CD4-positive, alpha-beta T cell treated with Interleukin-1 beta for 1 hour (primary cell): Measurements from ENCODE around the gene LRP6.
"Not testable (repeated sequence)": the region's sequence is repeated elsewhere in the genome, so short reads cannot be mapped to it uniquely, and the experiment has no call there.

Source experiments
- DNase-seq, 2 donors: peaks; one replicate each; pipeline ENCODE4 v3.0.0-alpha.2; 2020 to 2022

LRP6 gene

DNA sequence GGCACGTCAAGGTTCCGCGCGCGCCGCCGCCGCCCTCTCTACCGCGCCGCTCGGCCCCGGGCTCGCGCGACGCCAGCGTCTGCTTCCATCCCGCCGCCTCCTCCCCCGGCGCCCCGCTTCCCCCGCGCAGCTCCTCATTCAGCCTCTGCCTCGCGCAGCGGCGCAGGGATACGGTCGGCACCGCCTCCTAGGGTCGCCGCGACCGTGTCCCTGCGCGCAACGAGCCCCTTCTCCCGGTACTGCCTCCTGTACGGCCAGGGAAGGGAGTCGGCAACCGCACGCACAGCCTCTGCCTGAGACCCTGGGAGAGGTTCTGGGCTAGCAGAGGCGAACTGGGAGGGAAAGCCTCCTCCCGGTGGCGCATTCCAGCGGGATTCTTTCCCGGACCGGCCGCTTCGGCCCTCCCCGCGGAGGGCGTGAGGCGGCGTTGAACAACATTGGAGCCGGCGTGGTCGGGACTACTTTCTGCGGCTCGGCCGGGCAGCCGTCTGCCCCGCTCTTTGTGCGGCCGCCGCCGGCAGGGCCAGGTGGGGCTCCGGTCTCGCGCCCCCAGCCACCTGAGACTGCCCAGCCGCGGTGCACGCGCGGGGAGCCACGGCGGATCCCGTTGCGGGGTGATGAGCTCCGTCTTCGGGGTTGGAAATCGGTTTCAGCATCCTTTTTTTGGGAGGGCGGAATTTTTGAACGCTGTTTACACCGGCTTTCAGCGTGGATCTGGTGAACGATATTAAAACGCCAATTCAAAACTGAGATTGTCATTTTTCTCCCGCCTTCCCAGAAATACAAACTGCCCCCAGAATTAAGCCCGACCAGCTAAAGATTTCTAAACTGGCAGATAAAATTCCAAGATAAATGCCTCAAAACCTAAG is at the start of gene LRP6:
Gene LRP6 (minus strand): TSS at position 172 of the 869 bp plus-strand sequence. CDS start 309 bp downstream, outside the sequence.
- DNase-seq = peak; percentile 65 to 67

DNA sequence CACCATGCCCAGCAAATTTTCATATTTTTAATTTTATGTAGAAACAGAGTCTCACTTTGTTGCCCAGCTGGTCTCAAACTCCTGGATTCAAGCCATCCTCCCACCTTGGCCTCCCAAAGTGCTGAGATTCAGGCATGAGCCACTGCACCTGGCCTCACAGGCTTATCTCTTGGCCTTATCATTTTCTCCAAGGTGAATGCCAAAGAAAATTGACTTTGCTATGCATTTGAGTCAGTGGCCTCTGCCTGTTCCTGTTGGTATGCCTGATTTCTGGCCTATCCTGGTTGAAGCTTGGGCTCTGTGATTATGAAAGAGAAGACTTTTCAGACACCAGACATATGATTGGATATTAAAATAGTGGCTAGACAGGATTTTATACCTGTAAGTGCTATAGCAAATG is 49.0 kb upstream of the LRP6 start:
- DNase-seq = no peak

DNA sequence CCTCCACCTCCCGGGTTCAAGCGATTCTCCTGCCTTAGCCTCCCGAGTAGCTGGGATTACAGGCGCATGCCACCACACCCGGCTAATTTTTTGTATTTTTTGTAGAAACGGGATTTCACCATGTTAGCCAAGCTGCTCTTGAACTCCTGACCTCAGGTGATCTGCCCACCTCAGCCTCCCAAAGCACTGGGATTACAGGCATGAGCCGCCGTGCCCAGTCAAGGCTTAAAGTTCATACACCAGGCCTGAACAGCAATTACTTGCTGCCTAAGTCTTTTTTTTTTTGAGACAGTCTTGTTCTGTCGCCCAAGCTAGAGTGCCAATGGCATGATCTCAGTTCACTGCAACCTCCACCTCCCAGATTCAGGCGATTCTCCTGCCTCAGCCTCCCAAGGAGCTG is 43.9 kb upstream of the LRP6 start:
- DNase-seq = not testable (repeated sequence)

DNA sequence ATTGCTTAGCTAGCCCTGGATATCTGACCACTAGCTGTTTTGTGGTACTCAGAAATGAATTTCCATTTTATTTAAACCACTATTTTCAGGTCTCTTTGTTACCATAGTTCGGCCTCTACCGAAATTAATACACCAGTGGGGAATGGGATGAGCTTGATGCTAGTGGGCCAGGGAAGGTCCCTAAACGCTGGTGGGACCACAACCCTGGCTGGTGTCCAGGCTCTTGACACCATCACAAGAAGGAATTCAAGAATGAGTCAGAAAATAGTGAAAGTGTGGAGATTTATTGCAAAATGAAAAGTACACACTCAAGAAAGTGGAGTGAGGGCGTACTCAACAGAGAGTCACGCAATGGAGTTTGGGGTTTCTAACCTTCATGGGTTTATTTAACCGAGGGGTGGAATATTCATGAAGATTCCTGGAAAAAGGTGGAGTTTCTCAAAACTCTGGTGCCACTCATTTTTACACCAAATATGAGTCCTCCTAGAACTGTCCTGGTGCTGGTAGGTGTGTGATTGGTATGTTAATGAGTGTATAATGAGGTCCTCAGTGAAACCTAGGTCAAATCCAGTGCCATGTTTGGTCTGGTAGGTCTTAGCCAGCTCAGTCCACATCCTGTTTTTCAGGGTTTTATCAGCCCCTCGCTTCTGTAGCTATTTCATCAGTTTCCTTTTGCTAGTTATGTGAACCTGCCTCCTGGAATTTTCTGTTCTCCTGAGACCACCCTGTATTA is 38.9 kb upstream of the LRP6 start:
- no peak for DNase-seq

DNA sequence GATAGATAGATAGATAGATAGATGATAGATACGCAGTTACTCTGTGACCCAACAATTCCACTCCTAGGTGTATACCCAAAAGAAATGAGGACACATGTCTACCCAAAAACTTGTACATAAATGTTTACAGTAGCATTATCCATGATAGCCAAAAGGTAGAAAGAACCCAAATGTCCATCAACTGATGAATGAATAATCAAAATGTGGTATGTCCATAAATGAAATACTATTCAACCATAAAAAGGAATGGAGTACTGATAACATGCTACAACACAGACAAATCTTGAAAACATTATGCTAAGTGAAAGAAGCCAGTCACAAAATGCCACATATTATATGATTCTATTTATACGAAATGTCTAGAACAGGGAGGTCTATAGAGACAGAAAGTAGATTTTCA is 36.1 kb upstream of the LRP6 start:
- DNase-seq = no peak

DNA sequence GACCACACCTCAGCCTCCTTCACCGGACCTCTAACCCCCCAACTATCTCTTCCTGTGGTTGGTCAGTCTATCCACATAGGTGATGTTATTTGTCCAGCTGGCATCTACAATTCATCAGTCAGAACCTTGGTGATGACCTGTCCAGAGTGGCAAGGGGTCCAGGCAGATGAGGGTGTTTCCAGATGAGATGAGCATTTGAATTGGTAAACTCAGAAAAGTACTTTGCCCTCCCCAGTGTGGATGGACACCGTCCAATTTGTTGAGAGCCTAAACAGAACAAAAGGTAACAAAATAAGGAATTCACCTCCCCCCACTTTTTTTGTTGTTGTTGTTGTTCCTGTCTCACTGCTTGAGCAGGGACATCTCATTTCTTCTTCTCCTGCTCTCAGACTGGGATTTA is 34.3 kb upstream of the LRP6 start:
- DNase-seq = no peak

DNA sequence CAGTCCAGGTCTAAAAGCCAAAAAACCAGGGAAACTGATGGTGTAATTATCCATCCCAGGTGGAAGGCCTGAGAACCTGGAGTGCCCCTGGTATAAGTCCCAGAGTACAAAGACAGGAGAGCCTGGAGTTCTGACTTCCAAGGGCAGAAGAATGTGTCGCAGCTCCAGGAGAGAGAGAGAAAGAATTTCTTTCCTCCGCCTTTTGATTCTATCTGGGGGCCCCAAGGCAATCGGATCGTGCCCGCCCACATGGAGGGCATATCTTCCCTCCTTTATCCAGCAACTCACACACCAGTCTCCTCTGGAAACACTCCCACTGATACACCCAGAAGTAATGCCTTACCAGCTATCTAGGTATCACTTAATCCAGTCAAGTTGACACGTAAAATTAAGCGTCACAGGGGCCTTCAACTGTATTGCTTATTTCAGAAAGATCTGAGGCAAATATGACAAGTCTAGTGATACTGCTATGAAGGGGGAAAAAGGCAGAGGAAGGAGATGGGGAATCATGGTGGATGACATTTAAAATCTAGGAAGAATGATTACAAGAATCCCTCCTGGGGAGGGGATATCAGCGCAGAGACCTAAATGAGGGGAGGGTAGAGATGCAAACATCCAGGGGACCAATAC is 30.5 kb upstream of the LRP6 start:
- DNase-seq = no peak

DNA sequence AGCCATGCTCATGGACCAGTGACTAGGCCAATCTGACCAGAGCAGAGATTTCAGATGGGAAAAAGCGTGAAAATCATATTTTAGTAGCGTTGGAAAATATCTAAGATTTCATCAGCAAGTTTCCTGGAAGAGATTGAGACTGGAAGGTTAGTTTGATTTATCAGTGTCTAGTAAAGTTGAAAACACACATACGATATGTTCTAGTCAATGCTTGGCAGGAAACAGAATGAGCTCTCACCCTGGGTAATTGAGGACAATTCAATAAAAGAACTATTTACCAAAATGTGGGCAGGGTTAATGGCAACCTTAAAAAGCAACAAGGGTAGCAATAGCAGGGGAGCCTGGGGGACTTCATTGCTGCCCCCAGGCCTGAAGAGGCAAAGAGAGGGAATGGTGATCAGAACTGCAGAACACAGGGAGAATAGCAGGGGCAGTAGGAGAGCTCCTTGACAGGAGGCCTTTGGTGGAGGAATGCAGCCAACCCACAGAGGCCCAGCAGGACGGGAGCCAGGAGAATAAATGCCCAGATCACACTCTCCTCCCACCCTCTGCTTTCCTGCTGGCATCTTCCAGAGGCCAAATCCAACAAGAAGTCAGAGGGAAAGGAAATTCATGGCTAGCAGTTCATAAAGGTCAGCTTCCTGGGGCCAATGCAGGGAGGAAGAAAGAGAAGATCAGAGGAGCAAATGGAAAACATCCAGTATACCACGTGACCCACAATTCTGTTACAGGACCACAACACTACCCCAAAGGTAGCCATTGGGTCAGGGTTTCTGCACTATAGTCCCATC is 27.6 kb upstream of the LRP6 start:
- no peak for DNase-seq

DNA sequence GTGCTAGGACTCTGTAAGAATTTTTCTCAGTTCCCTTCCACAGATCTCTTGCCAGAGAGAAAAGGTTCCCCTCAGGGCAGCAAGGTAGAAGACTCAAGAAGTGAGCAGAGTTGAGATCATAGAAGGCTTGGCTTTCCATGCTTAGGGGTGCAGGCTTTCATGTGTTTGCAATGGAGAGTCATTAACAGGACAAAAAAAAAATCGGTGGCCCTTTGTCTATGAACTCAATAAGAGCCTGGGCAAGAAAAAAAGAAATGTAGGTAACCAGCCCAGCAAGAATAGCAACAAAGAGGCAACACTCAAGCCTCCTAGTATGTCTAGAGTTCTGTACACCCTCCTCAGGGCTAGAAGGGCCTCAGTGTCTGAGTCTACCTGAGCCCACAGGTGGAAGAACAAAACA is 23.4 kb upstream of the LRP6 start:
- DNase-seq = no peak

DNA sequence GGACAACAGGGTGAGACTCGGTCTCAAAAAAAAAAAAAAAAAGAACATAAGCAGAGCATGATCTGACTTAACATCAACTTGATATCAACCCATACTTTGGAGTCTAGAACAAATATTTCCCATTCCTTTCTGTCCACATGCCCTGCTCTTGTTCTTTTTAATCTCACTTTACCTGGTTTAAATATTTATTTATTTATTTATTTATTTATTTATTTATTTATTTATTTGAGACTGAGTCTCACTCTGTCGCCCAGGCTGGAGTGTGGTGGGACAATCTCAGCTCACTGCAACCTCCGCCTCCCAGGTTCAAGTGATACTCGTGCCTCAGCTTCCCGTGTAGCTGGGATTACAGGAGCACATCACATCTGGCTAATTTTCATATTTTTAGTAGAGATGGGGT is 19.6 kb upstream of the LRP6 start:
- no peak for DNase-seq

DNA sequence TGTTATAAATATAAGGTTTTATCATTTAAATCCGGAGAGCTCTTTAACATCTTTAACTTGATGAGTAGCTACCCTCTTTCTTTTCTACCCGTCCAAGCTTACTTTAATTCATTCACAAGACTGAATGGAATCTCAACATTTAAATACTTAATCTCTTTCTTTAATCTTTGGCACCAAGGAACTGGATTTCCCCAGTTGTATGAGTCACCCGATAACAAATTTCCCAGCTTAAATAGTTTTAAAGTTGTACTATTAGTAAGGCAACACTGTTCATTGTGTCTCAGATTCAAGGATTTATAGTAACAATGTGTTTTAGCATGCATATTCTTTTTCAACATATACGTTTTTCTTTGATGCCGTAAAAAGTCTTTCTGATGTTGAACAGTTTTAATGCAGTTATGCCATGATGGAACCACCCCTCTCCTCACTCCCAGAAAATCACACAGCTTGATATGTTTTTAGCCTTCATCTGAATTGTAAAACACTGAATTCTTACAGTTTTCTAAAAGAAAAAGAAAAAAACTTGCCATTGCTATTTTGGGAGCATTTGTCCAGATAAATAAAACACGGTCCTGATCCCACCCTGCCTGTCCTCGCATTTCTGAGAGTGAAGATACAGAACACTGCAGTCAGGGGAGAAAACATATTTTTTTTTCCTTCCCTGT is 16.0 kb upstream of the LRP6 start:
- DNase-seq = no peak

DNA sequence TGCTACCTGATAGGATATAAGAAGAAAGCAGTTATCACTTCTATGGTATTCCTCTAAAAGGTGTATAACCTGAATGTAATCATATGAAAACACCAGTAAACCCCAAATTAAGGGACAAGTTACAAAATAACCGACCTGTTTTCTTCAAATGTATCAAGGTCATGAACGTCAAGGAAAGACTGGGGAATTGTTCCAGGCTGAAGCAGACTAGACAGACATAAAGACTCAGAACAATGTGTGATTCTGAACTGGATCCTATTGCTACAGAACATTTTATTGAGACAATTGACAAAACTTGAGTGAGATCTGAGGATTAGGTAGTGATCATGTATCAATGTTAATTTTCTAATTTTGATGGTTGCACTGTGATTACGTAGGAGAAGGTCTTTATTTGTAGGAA is 15.4 kb upstream of the LRP6 start:
- no peak for DNase-seq

DNA sequence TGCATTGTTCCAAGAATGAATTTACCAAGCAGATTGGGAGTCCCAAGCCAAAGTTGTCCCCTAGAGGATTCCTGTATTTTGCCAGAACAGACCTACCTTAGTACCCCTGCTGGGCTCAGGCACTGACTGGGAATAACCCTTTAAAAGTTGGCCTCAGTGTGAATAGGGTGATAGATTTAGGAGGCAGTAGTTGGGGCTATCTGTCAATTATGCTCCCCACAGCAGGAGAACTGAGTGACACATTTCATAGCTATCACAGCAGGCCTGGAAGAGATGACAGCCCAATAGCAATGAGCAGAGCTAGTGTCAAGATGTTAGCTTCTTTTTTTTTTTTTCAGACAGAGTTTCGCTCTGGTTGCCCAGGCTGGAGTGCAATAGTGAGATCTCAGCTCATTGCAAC is 14.3 kb upstream of the LRP6 start:
- DNase-seq = no peak

DNA sequence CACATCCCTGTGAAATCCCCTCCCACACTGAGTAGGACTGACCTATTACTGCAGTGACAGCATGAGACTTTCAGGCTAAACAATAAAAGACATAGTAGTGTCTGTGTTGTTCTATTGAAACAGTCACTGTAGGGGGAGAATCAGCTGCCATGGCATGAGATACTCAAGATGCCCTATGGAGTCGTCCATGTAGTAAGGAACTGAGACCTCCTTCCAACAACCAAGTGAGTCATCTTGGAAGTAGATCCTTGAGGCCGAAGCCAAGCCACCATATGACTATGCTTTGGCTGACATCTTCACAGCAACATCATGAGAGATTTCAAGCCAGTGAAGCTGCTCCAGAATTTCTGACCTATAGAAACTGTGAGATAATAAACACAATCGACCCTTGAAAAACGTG is 12.1 kb upstream of the LRP6 start:
- DNase-seq = no peak

DNA sequence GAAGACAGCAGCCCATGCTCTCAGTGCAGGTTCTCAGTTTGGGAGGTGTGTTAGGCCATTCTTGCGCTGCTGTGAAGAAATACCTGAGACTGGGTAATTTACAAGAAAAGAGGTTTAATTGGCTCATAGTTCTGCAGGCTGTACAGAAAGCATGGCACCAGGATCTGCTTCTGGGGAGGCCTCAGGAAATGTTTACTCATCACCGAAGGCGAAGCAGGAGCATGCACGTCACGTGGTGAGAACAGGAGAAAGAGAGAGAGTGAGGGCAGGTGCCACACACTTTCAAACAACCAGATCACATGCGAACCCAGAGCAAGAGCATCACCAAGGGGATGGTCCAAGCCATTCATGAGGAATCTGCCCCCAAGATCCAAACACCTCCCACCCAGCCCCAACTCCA is 9.0 kb upstream of the LRP6 start:
- DNase-seq = no peak

DNA sequence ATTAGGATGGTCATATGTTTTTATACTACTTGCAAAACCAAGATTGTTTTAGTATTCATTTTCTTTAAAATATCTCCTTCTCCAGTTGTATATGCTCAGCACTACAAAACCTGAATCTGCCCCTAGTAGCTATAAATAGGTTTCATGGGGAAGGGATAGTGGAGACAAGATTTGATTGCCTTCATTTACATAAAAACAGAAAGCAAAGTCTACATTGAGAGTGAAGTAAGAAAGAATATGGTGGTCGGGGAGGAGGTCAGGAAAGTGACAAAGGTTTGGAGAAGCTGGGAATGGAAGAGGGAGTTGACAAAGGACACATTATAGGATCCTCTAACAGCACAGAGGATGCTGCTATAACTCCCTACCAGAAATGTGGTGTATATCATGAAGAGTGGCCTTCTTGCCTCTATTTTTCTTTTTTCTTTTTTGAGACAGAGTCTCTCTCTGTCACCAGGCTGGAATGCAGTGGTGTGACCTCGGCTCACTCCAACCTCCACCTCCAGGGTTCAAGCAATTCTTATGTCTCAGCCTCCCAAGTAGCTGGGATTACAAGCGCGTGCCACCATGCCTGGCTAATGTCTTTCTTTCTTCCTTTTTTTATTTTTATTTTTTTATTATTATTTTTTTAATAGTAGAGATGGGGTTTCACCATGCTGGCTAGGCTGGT is 6.6 kb upstream of the LRP6 start:
- no peak for DNase-seq

DNA sequence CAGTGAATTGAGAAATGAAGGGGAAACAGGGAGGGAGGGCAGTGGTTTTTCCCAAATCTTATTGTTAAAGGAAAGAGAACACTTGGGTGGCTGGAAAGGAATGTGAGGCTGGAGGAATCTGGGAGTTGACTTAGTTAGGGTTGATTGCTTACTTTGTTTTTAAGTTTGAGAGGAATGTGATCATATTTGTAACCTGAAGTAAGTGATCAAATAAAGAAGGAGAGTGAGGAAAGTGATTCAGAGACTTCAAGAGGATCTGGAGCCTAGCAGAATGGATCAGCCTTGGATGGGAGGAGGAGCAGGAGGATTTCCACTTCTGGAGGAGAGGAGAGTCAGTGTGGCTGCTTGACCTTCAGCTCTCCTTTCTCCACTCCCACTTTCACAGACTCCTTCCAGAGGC is 6.0 kb upstream of the LRP6 start:
- DNase-seq = no peak

DNA sequence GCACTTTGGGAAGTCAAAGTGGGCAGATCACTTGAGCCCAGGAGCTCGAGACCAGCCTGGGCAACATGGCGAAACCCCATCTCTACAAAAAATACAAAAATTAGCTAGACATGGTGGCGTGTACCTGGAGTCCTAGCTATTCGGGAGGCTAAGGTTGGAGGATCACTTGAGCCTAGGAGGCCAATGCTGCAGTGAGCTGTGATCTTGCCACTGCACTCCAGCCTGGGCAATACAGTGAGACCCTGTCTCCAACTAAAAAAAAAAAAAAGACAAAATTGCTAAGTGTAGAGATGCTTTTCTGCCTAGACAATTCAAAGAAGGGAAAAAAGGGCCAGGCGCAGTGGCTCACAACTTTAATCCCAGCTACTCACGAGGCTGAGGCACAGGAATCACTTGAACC is 3.4 kb upstream of the LRP6 start:
- DNase-seq = no peak

DNA sequence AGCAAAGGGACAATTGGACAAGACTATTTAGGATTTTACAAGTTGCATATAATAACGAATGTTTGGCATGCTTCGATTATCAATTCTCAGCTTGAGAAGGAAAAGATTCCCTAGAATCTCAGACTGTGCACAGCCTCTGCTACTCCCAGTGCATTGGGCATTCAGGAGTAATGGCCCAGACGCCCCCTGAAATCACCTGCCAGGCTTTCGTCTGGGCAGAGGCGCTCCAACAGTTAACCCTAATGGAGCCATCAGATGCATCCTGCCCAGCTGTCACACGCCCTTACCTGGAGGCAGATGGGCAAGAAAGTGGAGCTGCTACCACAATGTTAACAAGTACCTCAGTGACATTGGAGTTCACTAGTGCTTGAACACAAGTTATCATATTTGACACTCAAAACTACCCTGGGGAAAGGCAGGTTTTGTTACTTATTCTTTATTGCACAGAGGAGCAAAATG is 927 bp upstream of the LRP6 start:
- DNase-seq = no peak

DNA sequence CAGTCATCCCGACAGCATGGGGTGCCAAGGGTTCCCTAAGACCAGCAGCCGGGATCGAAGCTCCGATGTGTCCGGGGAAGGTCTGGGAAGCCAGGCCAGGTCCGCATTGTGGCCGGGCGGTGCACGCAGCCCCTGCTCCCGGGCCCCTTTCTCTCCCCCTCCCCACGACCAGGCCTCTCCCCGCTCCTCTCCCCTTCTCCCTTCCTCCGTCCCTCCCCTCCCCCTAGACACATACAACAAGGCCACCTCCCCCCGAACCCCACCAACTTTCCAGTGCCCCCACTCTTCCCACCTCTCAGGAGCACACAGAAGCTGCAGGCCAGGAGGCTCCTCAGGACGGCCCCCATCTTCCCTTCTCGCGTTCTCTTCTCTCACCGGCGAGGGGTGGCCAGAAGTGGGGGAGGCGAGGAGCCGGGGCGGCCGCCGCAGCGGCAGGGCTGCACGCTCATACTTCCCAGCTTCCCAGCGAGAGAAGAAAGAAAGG is 413 bp downstream of the LRP6 start:
- no peak for DNase-seq

DNA sequence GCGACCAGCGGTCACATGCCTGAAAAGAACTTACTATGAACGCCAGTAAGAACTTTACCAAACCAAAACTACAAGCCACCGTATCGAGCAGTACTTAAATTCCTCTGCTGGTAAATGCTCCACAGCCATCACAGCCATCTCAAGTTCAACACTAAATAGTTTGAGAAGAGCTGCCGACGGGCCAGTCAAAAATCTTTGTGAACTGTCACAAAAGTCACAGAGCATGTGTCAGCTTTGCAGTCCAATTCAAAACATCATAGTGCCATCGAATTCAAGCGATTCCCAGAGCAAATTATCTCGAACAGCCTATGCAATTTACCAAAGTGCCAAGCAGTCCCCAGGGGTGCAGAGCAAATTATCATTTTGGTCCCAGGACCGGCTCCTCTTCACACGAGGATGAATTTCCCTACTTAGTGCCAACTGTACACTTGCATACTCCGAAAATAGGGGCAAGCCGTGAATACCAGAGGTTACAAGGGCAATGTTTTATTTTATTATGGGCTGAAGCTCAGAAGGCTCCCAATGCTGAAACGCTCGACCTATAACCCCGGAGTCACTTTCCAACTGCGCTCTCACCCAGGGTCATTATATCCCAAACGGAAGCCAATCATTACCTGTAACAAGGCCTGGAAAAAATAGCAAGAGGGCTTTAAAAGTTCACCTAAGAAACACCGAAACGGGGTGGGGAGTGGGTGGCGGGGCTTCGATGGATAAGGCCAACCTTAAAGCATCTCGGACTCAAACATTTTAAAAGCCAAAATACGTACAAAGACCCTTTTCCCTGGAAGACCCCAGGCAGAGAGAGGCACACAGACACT is 1.1 kb downstream of the LRP6 start:
- DNase-seq = no peak
